Measurements from ENCODE around the gene IRF4.

IRF4 gene

DNA sequence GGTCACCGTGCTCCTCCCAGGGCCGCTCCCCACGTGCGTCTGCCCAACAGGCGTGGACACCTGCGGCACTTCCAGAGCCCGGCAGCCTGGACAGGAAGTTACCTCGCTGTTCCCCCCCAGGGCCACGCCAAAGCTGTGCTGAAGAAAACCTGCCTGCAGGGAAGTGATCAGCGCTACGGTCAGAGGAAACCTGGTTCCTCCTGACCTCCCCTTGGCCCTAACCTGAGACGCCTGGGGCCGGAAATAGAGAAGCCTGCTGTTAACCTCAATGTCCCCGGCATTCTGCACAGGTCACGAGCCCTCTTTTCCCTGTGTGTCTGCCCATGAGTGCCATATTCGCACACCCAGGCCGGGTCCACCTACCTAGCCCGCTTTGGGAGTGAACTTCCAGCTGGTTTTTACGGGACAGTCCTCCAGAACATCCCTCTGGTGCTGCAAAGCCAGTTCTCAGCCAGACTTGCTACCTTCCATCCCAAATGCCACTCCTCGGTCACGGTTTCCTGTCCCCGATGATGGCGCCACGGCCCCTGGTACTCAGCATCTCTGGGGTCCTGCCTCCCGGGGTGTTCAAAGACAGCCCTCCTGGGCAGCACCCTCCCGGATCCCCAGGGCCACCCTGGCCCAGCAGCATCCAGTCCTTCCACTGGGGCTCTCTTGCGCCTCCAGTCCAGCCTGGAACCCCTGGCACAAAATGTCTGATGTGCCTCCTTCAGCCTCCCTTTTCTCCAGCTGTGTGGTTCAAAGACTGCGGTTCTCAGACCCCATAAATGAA, 12.0 kb upstream of the IRF4 start:
- no peak for TF ChIP-seq CTCF (IDR thresholded peaks at IDR 0.05; ENCODE audit: insufficient read depth, missing control alignments)
- no peak for DNase-seq (ENCODE audit: insufficient read length, low spot score)
- FAIRE-seq, result no peak

GRCh38 chr6:380234-381218, 11.0 kb upstream of the IRF4 start:
- DNase-seq (ENCODE audit: insufficient read length, low spot score), result no peak
- FAIRE-seq, result no peak
- TF ChIP-seq CTCF (IDR thresholded peaks at IDR 0.05; ENCODE audit: insufficient read depth, missing control alignments), result no peak

DNA sequence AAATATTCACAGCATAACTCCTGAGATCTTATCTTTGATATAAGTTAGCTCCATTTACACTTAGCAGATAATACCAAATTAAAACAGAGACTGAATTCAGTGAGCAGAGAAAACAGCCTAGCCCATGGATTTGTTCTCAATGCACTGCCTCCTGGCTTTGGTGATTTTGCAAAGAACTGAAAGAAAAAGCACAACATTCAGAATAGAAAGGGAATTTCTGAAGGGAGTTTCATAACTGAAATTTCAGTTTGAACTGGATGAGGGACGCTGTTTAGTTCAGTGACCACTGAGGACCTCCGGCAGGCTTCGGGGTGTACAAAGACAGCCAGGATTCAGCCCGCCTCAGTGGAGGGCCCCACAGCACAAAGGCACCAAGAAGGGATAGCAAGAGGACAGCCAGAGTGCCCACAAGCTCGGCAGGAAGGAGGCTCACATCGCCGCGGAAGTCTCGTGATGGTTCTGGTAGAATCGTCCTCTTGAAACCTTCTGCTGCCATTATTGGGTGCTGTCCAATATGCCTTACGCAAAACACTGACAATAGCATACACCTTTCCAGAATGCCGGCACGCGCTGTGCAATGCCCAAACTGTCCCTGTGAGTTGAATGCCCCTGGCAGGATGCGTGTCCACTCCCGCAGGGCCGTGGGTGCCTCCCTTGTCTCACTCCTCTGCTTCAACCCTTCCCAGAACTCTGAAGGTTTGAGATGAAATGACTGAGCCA, 9.7 kb upstream of the IRF4 start:
- no peak for FAIRE-seq
- DNase-seq (ENCODE audit: insufficient read length, low spot score), result no peak

GRCh38 chr6:382883-383810, 8.4 kb upstream of the IRF4 start:
- TF ChIP-seq CTCF (IDR thresholded peaks at IDR 0.05; ENCODE audit: insufficient read depth, missing control alignments), result no peak
- FAIRE-seq, result no peak
- no peak for DNase-seq (ENCODE audit: insufficient read length, low spot score)

More for the DNA sequence above, 9.7 kb upstream of the IRF4 start:
- TF ChIP-seq CTCF (IDR thresholded peaks at IDR 0.05; ENCODE audit: insufficient read depth, missing control alignments), result no peak

DNA sequence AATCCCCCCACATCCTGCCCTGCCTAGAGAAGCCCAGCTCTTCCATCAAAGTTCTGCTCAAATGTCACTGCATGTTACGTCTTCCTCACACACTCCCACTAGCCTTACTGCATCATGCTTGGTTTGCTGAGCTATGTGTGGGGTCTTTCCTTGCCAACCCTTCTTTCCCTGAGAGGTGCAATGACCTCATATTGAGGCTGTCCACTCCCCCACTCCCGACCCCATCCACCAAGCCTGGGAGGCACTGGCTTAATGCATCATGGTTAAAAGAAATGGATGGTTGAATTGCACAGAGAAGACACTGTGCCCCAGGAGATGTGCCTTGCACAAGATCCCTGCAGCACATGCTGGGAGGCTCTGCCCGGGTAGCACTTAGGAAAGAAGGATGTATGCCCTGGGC, 7.7 kb upstream of the IRF4 start:
- FAIRE-seq, result no peak
- no peak for TF ChIP-seq CTCF (IDR thresholded peaks at IDR 0.05; ENCODE audit: insufficient read depth, missing control alignments)
- no peak for DNase-seq (ENCODE audit: insufficient read length, low spot score)

GRCh38 chr6:384898-385297, 6.7 kb upstream of the IRF4 start:
- TF ChIP-seq CTCF (IDR thresholded peaks at IDR 0.05; ENCODE audit: insufficient read depth, missing control alignments), result no peak
- DNase-seq (ENCODE audit: insufficient read length, low spot score) (no peak), FAIRE-seq (no peak)

All from D721Med (cell line).